HEK293 (cell line): Measurements from ENCODE around the gene FANCC.

Experiments
- ATF2 ChIP-seq: fragments of 450-650 bp; formaldehyde crosslinking; IDR thresholded peaks from 2 replicates; pipeline ENCODE4 v1.5.1; 2016; ENCODE audit warnings: missing biosample characterization, missing genetic modification characterization, low read depth
- GLIS1 ChIP-seq: fragments of 450-650 bp; formaldehyde crosslinking; IDR thresholded peaks from 2 replicates; pipeline ENCODE4 v1.5.1; 2016; ENCODE audit warnings: missing biosample characterization, missing genetic modification characterization
- KLF7 ChIP-seq: fragments of 450-650 bp; formaldehyde crosslinking; IDR thresholded peaks from 2 replicates; pipeline ENCODE4 v1.5.1; 2016; ENCODE audit warnings: missing biosample characterization, missing genetic modification characterization, borderline replicate concordance
- MYNN ChIP-seq: fragments of 450-650 bp; formaldehyde crosslinking; IDR thresholded peaks from 2 replicates; pipeline ENCODE4 v1.5.1; 2016; ENCODE audit warnings: missing biosample characterization, missing genetic modification characterization, borderline replicate concordance
- MZF1 ChIP-seq: fragments of 450-650 bp; formaldehyde crosslinking; IDR thresholded peaks from 2 replicates; pipeline ENCODE4 v1.5.1; 2017; ENCODE audit warnings: missing biosample characterization, missing genetic modification characterization, borderline replicate concordance
- SCRT2 ChIP-seq: fragments of 450-650 bp; formaldehyde crosslinking; IDR thresholded peaks from 2 replicates; pipeline ENCODE4 v1.5.1; 2016; ENCODE audit warnings: missing biosample characterization, missing genetic modification characterization
- WT1 ChIP-seq: fragments of 450-650 bp; formaldehyde crosslinking; IDR thresholded peaks from 2 replicates; pipeline ENCODE4 v1.5.1; 2016; ENCODE audit warnings: missing biosample characterization, missing genetic modification characterization
- YY1 ChIP-seq: fragments of 450-650 bp; formaldehyde crosslinking; IDR thresholded peaks from 2 replicates; pipeline ENCODE4 v1.5.1; 2018; ENCODE audit warnings: missing biosample characterization, missing genetic modification characterization
- ZBTB1 ChIP-seq: fragments of 450-650 bp; formaldehyde crosslinking; IDR thresholded peaks from 2 replicates; pipeline ENCODE4 v1.5.1; 2016; ENCODE audit warnings: missing biosample characterization, missing genetic modification characterization
- ZBTB17 ChIP-seq: fragments of 450-650 bp; formaldehyde crosslinking; IDR thresholded peaks from 2 replicates; pipeline ENCODE4 v1.5.1; 2016; ENCODE audit warnings: missing biosample characterization, missing genetic modification characterization
- ZBTB20 ChIP-seq: fragments of 450-650 bp; formaldehyde crosslinking; IDR thresholded peaks from 2 replicates; pipeline ENCODE4 v1.5.1; 2016; ENCODE audit warnings: missing biosample characterization, missing genetic modification characterization
- ZBTB6 ChIP-seq: fragments of 450-650 bp; formaldehyde crosslinking; IDR thresholded peaks from 2 replicates; pipeline ENCODE4 v1.5.1; 2017; ENCODE audit warnings: missing biosample characterization, missing genetic modification characterization
- ZBTB8A ChIP-seq: fragments of 450-650 bp; formaldehyde crosslinking; IDR thresholded peaks from 2 replicates; pipeline ENCODE4 v1.5.1; 2016; ENCODE audit warnings: missing biosample characterization, missing genetic modification characterization
- ZNF133 ChIP-seq: fragments of 450-650 bp; formaldehyde crosslinking; IDR thresholded peaks from 2 replicates; pipeline ENCODE4 v1.5.1; 2016; ENCODE audit warnings: missing biosample characterization, missing genetic modification characterization
- ZNF157 ChIP-seq: fragments of 450-650 bp; formaldehyde crosslinking; IDR thresholded peaks from 2 replicates; pipeline ENCODE4 v1.5.1; 2016; ENCODE audit warnings: missing biosample characterization, missing genetic modification characterization
- ZNF266 ChIP-seq: fragments of 450-650 bp; formaldehyde crosslinking; IDR thresholded peaks from 2 replicates; pipeline ENCODE4 v1.5.1; 2016; ENCODE audit warnings: missing biosample characterization, missing genetic modification characterization, low read depth
- ZNF280C ChIP-seq: fragments of 450-650 bp; formaldehyde crosslinking; IDR thresholded peaks from 2 replicates; pipeline ENCODE4 v1.5.1; 2016; ENCODE audit warnings: missing biosample characterization, missing genetic modification characterization
- ZNF335 ChIP-seq: fragments of 450-650 bp; formaldehyde crosslinking; conservative IDR thresholded peaks from 2 replicates; pipeline ENCODE4 v1.5.1; 2016; ENCODE audit warnings: missing biosample characterization, missing genetic modification characterization
- ZNF366 ChIP-seq: fragments of 450-650 bp; formaldehyde crosslinking; conservative IDR thresholded peaks from 2 replicates; pipeline ENCODE4 v1.5.1; 2016; ENCODE audit warnings: missing biosample characterization, missing genetic modification characterization
- ZNF394 ChIP-seq: fragments of 450-650 bp; formaldehyde crosslinking; IDR thresholded peaks from 2 replicates; pipeline ENCODE4 v1.5.1; 2016; ENCODE audit warnings: missing biosample characterization, missing genetic modification characterization, mild to moderate bottlenecking, moderate library complexity, borderline replicate concordance
- ZNF426 ChIP-seq: fragments of 450-650 bp; formaldehyde crosslinking; IDR thresholded peaks from 2 replicates; pipeline ENCODE4 v1.5.1; 2017; ENCODE audit warnings: missing biosample characterization, missing genetic modification characterization, mild to moderate bottlenecking, inconsistent platforms, moderate library complexity
- ZNF555 ChIP-seq: fragments of 450-650 bp; formaldehyde crosslinking; conservative IDR thresholded peaks from 2 replicates; pipeline ENCODE4 v1.5.1; 2017; ENCODE audit warnings: missing biosample characterization, mild to moderate bottlenecking, missing genetic modification characterization, inconsistent platforms
- ZNF658 ChIP-seq: fragments of 450-650 bp; formaldehyde crosslinking; IDR thresholded peaks from 2 replicates; pipeline ENCODE4; 2016; ENCODE audit warnings: missing biosample characterization, missing genetic modification characterization
- ZNF776 ChIP-seq: fragments of 450-650 bp; formaldehyde crosslinking; IDR thresholded peaks from 2 replicates; pipeline ENCODE4 v1.5.0; 2017; ENCODE audit warnings: missing biosample characterization, missing genetic modification characterization, borderline replicate concordance
- ZNF777 ChIP-seq: fragments of 450-650 bp; formaldehyde crosslinking; IDR thresholded peaks from 2 replicates; pipeline ENCODE4 v1.5.1; 2017; ENCODE audit warnings: missing biosample characterization, missing genetic modification characterization, borderline replicate concordance
- ZNF791 ChIP-seq: fragments of 450-650 bp; formaldehyde crosslinking; IDR thresholded peaks from 2 replicates; pipeline ENCODE4 v1.5.1; 2016; ENCODE audit warnings: missing biosample characterization, missing genetic modification characterization
- ZNF843 ChIP-seq: fragments of 450-650 bp; formaldehyde crosslinking; IDR thresholded peaks from 2 replicates; pipeline ENCODE4 v1.5.1; 2016; ENCODE audit warnings: missing biosample characterization, missing genetic modification characterization
- ZSCAN18 ChIP-seq: fragments of 450-650 bp; formaldehyde crosslinking; IDR thresholded peaks from 2 replicates; pipeline ENCODE4 v1.5.1; 2016; ENCODE audit warnings: missing biosample characterization, missing genetic modification characterization
- ZSCAN23 ChIP-seq: fragments of 450-650 bp; formaldehyde crosslinking; IDR thresholded peaks from 2 replicates; pipeline ENCODE4 v1.5.1; 2016; ENCODE audit warnings: missing biosample characterization, missing genetic modification characterization
- TF ChIP-seq, protein P1 (sequence below): fragments of 450-650 bp; formaldehyde crosslinking; IDR thresholded peaks from 2 replicates; pipeline ENCODE4 v1.5.1; 2016; ENCODE audit warnings: missing biosample characterization, missing genetic modification characterization, borderline replicate concordance
- TF ChIP-seq, protein P2 (sequence below): fragments of 450-650 bp; formaldehyde crosslinking; IDR thresholded peaks from 2 replicates; pipeline ENCODE4 v1.5.1; 2016; ENCODE audit warnings: missing biosample characterization, missing genetic modification characterization

FANCC gene

DNA sequence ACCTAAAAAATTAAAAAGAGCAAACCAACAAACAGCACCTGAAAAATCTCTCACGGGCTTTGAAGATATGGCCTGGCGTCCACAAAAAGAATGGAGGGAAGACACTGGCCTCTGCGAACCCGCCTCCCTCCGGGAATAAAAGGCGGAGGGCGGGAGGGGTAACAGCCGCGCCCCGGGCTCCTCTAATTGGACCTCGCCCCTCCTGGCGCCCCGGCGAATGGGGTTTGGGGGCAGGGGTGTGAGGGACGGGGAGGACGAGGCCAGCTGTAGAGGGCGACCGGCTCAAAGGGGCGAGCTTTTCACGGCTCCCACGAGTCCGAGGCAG, 753 bp downstream of the FANCC start (continued):
- TF ChIP-seq, protein P1, sequence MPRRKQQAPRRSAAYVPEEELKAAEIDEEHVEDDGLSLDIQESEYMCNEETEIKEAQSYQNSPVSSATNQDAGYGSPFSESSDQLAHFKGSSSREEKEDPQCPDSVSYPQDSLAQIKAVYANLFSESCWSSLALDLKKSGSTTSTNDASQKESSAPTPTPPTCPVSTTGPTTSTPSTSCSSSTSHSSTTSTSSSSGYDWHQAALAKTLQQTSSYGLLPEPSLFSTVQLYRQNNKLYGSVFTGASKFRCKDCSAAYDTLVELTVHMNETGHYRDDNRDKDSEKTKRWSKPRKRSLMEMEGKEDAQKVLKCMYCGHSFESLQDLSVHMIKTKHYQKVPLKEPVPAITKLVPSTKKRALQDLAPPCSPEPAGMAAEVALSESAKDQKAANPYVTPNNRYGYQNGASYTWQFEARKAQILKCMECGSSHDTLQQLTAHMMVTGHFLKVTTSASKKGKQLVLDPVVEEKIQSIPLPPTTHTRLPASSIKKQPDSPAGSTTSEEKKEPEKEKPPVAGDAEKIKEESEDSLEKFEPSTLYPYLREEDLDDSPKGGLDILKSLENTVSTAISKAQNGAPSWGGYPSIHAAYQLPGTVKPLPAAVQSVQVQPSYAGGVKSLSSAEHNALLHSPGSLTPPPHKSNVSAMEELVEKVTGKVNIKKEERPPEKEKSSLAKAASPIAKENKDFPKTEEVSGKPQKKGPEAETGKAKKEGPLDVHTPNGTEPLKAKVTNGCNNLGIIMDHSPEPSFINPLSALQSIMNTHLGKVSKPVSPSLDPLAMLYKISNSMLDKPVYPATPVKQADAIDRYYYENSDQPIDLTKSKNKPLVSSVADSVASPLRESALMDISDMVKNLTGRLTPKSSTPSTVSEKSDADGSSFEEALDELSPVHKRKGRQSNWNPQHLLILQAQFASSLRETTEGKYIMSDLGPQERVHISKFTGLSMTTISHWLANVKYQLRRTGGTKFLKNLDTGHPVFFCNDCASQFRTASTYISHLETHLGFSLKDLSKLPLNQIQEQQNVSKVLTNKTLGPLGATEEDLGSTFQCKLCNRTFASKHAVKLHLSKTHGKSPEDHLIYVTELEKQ (tag by site-specific recombination), result no peak
- TF ChIP-seq MZF1 (no peak), ZNF366 (tag by site-specific recombination) (peak; percentile 54; the same call in 1 of the 2 replicates), ZNF843 (tag by site-specific recombination) (no peak), ZBTB8A (0 out of 2 replicates have a peak, but pooled peaks have one; percentile 6), ZBTB1 (tag by site-specific recombination) (no peak), ZNF658 (tag by site-specific recombination) (no peak), ZNF426 (no peak), WT1 (tag by site-specific recombination) (no peak), ZSCAN18 (tag by site-specific recombination) (no peak), SCRT2 (no peak), KLF7 (tag by site-specific recombination) (peak; percentile 31; the same call in 1 of the 2 replicates), ZNF394 (tag by site-specific recombination) (no peak), ZBTB20 (tag by site-specific recombination) (0 out of 2 replicates have a peak, but pooled peaks have one; percentile 7), YY1 (tag by site-specific recombination) (no peak), ZNF777 (tag by site-specific recombination) (no peak), ATF2 (tag by site-specific recombination) (no peak), ZBTB17 (no peak), ZNF280C (tag by site-specific recombination) (no peak), MYNN (tag by site-specific recombination) (no peak), ZNF266 (tag by site-specific recombination) (no peak), ZNF555 (tag by site-specific recombination) (no peak), ZBTB6 (no peak), ZNF157 (tag by site-specific recombination) (no peak), ZNF791 (tag by site-specific recombination) (no peak), ZNF335 (tag by site-specific recombination) (no peak), GLIS1 (tag by site-specific recombination) (no peak), ZNF133 (no peak), ZNF776 (no peak), ZSCAN23 (no peak)
- TF ChIP-seq, protein P2, sequence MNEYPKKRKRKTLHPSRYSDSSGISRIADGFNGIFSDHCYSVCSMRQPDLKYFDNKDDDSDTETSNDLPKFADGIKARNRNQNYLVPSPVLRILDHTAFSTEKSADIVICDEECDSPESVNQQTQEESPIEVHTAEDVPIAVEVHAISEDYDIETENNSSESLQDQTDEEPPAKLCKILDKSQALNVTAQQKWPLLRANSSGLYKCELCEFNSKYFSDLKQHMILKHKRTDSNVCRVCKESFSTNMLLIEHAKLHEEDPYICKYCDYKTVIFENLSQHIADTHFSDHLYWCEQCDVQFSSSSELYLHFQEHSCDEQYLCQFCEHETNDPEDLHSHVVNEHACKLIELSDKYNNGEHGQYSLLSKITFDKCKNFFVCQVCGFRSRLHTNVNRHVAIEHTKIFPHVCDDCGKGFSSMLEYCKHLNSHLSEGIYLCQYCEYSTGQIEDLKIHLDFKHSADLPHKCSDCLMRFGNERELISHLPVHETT (tag by site-specific recombination), result no peak
